Bronchial epithelial cell (primary cell): ENCODE data around the gene KIF9. TPM values are rescaled to one million over a fixed set of nuclear protein-coding genes. Genes with fewer than 3 reads are reported as not detected.
"Not testable (repeated sequence)": the region's sequence is repeated elsewhere in the genome, so short reads cannot be mapped to it uniquely, and the experiment has no call there.

Experiments used
- DNase-seq: peaks from one replicate; pipeline ENCODE4 v3.0.0-alpha.2; 2010; ENCODE audit warnings: low read depth
- FAIRE-seq: peaks from 2 replicates; lab custom pipeline; 2011; peaks lifted over from hg19 to GRCh38; lab: Jason Lieb, UNC
- H3K27me3 ChIP-seq: 2 replicates; pipeline ENCODE4 v1.5.1; 2011; ENCODE audit warnings: low read length; ENCODE audit not compliant: control insufficient read depth, insufficient read depth
- H3K36me3 ChIP-seq: 2 replicates; pipeline ENCODE4 v1.5.1; 2011; ENCODE audit warnings: low read length; ENCODE audit not compliant: control insufficient read depth, insufficient read depth
- H3K4me3 ChIP-seq: 2 replicates; pipeline ENCODE4 v1.5.1; 2011; ENCODE audit warnings: mild to moderate bottlenecking, low read depth, low read length, control low read depth
- total RNA-seq: library from RNA; depleted of rRNA; stranded (reverse); fragments of >200 nt; gene quantifications from 2 replicates; pipeline ENCODE4 v1.2.1, GENCODE V29; 2014
- TF ChIP-seq, protein P1 (sequence below): IDR thresholded peaks from 2 replicates; pipeline ENCODE4 v1.5.1; 2011; ENCODE audit warnings: mild to moderate bottlenecking, moderate library complexity, low read length, control low read depth, inconsistent platforms; ENCODE audit not compliant: insufficient read depth, severe bottlenecking

Gene KIF9
- total RNA-seq, 1 donor from 2014 or later = 2.1 TPM

- Histone ChIP-seq H3K36me3 (peaks cover 7% of the 10 kb centered on the region), H3K4me3 (no peak overlapping the region), H3K27me3 (no peaks in the 10 kb centered on the region)
- TF ChIP-seq, protein P1, sequence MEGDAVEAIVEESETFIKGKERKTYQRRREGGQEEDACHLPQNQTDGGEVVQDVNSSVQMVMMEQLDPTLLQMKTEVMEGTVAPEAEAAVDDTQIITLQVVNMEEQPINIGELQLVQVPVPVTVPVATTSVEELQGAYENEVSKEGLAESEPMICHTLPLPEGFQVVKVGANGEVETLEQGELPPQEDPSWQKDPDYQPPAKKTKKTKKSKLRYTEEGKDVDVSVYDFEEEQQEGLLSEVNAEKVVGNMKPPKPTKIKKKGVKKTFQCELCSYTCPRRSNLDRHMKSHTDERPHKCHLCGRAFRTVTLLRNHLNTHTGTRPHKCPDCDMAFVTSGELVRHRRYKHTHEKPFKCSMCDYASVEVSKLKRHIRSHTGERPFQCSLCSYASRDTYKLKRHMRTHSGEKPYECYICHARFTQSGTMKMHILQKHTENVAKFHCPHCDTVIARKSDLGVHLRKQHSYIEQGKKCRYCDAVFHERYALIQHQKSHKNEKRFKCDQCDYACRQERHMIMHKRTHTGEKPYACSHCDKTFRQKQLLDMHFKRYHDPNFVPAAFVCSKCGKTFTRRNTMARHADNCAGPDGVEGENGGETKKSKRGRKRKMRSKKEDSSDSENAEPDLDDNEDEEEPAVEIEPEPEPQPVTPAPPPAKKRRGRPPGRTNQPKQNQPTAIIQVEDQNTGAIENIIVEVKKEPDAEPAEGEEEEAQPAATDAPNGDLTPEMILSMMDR = no peak
- DNase-seq (no peak), FAIRE-seq (no peak)
Observed at GRCh38 chr3:47318916-47319315, 36.3 kb upstream of the KIF9 start.

GRCh38 chr3:47316151-47316550 lies 33.6 kb upstream of the KIF9 start:
- not testable (repeated sequence) for FAIRE-seq, H3K4me3 ChIP-seq, H3K27me3 ChIP-seq, H3K36me3 ChIP-seq
- peak; percentile 59 for DNase-seq

GRCh38 chr3:47315069-47315647 lies 32.6 kb upstream of the KIF9 start:
- FAIRE-seq (no peak), DNase-seq (no peak)
- Histone ChIP-seq H3K27me3 (no peaks in the 10 kb centered on the region), H3K4me3 (no peak overlapping the region), H3K36me3 (peaks cover 2% of the 10 kb centered on the region)
- TF ChIP-seq, protein P1 = no peak

- Histone ChIP-seq H3K36me3 (no peaks in the 10 kb centered on the region), H3K27me3 (no peaks in the 10 kb centered on the region), H3K4me3 (no peak overlapping the region)
- FAIRE-seq (no peak), DNase-seq (no peak)
- TF ChIP-seq, protein P1 = no peak
Observed at GRCh38 chr3:47314056-47314764, 31.6 kb upstream of the KIF9 start.

DNA sequence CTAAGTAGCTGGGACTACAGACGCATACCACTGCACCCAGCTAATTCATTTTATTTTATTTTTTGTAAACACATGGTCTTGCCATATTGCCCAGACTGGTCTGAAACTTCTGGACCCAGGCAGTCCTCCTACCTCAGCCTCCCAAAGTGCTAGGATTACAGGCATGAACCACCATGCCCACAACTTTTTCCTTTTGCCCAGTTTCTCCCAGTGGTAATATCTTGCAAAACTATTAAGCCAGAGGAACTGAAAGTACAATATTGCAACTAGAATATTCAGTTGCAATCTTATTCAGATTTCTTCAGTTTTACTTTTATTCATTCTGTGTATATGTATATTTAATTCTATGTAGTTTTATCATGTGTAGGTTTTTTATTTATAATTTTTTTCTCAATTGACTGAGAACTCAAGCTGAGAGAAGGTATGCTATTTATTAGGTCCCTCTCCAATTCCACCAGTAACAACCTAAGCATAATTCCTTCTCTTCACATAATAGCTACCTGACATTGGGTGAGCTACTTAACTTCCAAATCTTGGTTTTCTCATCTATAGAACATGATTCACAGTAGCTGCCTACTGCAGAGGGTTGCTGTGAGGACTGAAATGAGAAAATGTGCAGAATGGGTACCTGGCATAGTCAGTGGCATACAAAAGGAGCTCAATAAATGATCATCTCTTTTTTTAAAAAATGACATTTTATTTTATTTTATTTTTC lies 30.9 kb upstream of the KIF9 start:
- H3K36me3 ChIP-seq = no peaks in the 10 kb centered on the region
- FAIRE-seq (no peak), DNase-seq (no peak)
- H3K4me3 ChIP-seq = no peak overlapping the region
- H3K27me3 ChIP-seq = no peaks in the 10 kb centered on the region
- TF ChIP-seq, protein P1 = no peak

DNA sequence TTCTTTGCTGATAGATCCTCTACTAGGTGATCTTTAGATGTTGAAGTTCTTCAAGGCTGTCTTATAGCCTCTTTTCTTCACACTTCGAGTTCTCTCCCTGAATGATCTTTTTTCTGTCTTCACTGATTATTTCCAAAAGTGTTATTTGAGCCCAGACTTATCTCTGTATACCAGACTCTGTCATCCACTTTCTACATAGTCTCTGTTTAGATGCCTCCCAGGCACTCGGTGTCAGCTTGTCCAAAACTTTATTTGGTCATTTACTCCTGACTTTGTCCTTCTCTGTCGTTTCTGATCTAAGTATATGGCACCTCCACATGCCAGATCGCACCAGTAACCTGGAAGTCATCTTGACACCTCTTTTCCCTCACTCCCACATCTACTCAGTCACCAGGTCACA lies 27.8 kb upstream of the KIF9 start:
- Histone ChIP-seq H3K4me3 (no peak overlapping the region), H3K36me3 (no peaks in the 10 kb centered on the region), H3K27me3 (no peaks in the 10 kb centered on the region)
- FAIRE-seq = peak; percentile 85
- DNase-seq = no peak
- TF ChIP-seq, protein P1 = no peak

DNA sequence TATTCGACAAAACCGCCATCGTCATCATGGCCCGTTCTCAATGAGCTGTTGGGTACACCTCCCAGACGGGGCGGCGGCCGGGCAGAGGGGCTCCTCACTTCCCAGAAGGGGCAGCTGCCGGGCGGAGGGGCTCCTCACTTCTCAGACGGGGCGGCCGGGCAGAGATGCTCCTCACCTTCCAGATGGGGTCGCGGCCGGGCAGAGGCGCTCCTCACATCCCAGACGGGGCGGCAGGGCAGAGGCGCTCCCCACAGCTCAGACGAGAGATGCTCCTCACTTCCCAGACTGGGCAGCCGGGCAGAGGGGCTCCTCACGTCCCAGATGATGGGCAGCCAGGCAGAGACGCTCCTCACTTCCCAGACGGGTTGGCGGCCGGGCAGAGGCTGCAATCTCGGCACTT lies 26.6 kb upstream of the KIF9 start:
- not testable (repeated sequence) for H3K27me3 ChIP-seq, FAIRE-seq, H3K36me3 ChIP-seq, H3K4me3 ChIP-seq, DNase-seq
